GM19035 (cell line): ENCODE results near the gene AP2A2.
A peak's percentile ranks its signal among the peaks of the same experiment; 100 is the strongest.

ENCODE experiments used
- ATAC-seq: cut with Tn5 transposase; IDR thresholded peaks from one replicate; pipeline ENCODE4 v1.9.1; 2021; ENCODE audit not compliant: unreplicated experiment

The AP2A2 gene

DNA sequence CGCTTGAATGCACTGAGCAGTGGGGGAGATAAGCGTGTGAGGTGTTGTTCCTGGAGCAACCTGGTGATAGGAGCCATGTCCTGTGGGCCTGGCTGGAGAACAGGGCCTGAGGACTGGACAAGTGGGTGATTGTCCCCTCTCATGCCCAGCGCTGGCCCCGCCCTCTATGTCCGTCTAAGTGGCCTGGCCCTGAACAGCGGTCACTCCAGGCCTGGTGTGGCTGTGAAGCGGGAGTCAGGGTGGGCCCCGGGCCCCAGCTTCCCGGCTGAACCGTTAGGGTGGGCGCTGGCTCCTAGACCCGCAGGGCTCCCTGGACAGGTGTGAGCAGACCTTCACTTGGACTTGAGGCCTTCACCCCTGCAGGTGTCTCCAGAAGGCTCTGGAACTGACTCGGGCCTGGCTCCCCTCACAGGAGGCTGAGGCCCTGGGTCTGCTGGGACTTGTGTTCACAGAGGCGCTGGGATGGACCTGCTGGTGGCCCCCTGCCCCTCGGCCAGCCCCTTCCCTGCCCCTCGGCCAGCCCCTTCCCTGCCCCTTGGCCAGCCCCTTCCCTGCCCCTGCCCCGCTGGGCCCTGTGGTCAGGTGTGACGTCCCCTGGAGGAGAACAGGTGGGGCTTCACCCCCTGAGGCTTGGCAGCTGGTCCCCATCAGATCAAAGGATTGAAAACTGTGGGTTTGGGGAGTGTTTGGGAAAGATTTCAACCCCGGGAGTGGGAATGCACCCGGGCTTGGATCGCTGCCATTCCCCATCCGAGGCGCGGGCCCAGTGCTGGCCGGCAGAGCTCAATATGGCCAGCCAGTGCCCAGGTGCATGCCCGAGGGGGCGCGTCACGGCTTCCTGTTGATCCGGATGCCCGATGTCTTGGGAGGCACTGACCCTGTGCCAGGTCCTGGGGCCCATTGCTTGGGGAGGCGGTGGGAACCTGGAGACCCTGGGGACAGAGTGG, 114.1 kb downstream of the AP2A2 start:
- no peak for ATAC-seq

DNA sequence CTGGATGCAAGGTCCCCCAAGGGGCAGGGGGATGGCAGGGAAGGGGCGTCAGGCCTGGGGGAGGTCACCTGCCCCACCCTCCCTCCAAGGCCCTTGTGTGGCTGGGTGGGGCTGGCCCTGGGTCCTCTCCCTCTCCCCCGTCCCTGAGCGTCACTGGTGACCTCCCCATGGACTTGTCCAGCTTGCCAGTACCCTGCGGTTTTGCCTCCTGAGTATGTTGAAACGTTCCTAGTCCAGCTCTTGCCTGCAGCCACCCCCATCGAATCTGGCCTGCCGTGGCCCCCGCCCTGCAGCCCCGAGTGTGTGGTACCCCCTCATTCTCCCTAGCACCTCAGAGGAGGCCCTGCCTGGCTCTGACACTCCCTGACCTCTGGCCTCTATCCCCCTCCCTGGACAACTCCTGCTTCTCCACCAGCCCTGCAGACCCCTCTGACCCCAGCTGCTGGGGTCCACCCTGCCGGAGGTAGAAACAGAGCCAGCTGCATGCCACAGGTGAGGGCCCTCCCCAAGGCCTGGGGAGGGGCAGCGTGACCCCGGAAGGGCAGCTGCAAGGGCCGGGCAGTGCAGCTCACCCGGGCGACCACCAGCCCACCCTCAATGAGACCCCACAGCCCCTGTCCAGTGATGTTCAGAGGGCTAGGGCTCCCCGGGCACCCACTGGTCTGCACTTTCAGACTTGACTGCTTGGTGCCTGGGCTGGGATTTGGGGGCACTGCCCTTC, 114.9 kb downstream of the AP2A2 start:
- no peak for ATAC-seq

- no peak for ATAC-seq
Observed at GRCh38 chr11:1041149-1041467, 115.4 kb downstream of the AP2A2 start.

DNA sequence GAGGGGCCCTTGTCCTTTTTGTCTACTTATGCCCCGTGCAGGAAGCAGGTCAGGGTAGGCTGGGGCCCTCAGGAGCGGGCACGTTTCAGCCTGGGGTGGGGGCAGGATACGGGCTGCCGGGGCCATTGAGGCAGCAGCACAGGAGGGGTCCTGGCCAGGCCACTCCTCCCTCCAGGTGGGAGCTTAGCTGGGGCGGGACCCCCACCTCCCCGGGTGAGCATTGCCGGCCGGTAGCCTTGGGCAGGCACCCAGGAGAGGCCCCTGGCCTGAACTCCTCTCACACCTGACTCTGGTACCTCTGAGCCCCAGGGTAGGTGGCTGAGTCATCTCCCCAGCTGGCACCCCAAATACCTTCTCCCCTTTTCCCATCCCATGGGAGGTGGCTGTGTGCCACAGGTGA, 115.8 kb downstream of the AP2A2 start:
- ATAC-seq: no peak

DNA sequence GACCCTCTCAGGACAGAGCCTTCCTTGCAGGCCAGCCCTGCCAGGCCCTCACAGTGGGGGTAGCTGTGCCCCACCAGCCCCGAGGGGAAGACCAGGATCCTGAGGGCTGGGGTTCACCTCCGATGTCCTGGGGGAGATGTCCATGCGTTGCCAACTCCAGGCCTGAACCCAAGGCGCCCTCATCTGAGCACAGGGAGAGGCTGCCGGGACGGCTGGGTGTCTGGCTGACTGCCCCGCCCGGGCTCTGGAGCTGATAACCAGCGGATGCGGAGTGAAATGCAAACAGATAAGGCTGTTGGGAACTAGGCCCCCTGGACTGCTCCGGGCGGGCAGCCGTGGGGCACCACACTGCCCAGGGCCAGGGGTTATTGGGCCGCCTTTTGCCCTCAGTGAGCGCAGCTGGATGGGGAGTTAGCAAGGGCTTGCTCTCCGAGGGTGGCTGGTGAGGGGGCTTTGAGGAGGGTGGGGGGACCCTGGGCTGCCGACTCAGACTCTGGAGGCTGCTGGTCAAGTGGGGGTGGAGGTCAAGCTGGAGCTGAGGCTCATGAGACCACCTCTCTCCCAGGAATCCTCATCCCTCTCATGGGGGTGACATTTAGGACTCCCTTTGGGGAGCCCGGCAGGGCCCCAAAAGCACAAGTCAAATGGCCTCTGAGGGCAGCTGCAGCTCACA, 116.4 kb downstream of the AP2A2 start:
- ATAC-seq: no peak

GRCh38 chr11:1042626-1043562, 117.2 kb downstream of the AP2A2 start:
- no peak for ATAC-seq

DNA sequence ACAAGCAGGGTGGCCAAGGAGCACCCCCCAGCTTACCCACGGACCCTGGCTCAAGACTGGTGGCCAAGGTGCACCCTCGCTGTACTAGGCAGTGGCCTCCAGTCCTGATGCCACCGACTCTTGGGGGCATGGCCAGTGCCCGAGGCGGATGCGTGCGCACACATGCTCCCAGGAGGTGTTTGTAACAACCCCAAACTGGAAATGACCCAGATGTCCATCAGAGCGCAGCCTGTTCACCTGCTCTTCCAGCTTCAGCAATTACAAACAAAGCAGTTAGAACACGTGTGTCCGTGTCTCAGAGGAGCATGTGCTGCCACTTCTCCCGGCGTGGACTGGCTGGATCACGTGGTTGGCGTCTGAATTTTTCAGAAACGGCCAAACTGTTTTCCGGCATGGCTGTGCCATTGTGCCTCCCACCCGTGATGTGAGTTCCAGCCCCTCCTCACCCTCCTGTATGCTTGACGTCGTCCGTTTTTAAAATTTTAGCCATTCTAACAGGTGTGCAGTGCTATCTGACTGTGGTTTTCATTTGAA, 118.0 kb downstream of the AP2A2 start:
- no peak for ATAC-seq

DNA sequence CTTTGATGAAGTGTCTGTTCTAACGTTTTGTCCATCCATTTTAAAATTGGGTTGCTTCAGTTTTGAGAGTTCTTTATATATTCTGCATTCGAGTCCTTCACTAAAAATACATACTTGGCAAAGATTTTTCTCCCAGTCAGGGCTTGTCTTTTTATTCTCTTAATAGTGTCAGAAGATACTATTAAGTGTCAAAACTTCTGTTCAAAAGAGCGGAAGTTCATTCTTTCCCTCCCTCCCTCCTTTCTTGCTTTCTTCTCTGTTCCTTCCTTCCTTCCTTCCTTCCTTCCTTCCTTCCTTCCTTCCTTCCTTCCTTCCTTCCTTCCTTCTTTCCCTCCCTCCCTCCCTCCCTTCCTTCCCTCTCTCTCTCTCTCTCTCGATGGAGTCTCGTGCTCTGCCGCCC, 118.5 kb downstream of the AP2A2 start:
- ATAC-seq: no peak

DNA sequence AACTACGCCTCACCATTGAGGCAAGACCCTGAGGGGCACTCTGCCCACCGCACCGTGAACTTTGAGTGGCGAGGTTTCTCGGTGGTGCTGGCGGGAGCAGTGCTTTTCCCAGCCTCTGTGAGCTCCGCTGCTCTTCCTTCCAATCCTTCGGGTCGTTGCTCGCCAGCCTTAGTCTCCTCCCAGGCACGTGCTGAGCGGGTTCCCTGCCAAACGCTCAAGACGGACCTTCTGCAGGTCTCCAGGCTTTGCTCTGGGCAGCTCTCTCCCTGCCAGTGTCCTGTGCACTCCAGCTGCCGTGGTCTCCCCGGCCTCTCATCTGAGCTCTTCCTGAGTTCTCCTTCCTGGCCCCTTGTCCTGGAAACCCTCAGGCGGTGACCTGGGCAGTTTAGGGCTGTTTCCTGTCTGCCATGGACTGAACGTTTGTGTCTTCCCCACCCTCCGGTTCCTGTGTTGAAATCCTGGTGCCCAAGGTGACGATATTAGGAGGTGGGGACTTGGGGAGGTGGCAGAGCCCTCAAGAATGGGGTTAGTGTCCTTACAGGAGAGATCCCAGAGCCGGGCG, 122.0 kb downstream of the AP2A2 start:
- ATAC-seq: no peak

GRCh38 chr11:1048375-1049070, 122.9 kb downstream of the AP2A2 start:
- ATAC-seq: no peak

DNA sequence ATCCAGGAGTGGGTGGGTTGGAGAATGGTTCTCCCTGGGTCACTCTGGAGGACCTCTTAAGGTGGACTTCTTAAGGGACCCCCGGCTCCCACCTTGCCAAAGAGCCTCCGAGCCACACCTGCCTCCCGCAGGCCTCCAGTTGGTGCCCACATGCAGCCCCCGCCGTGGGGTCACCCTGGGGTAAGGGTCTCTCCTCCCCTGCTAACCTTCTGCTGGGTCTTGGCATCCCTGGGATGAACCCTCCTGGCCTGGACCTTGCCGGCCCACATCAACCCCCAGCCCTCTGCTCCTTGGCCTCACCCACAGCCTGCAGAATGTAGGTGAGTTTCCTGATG, 123.4 kb downstream of the AP2A2 start:
- no peak for ATAC-seq

DNA sequence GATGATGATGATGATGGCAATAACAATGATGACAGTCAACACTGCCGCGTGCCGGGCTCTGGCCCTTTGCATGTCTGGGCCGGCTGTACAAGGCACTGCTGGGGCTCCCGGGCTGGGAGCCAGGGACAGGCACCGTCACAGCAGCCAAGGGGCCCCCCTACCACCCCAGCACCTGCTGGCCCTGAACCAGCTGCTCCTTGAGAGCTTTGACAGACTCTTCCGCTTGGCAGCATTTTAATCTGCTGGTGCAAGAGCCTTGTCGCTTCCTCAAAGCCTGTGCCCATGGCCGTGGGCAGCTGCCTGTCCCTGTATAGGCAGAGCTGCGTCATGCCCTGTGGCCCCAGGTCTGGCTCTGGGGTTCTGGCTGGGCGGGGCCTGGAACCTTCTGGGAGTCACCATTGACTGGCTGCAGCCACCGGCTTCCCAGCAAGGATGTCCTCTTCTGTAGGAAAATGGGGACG, 123.8 kb downstream of the AP2A2 start:
- ATAC-seq: no peak

- no peak for ATAC-seq
Observed at GRCh38 chr11:1049911-1050580, 124.4 kb downstream of the AP2A2 start.

DNA sequence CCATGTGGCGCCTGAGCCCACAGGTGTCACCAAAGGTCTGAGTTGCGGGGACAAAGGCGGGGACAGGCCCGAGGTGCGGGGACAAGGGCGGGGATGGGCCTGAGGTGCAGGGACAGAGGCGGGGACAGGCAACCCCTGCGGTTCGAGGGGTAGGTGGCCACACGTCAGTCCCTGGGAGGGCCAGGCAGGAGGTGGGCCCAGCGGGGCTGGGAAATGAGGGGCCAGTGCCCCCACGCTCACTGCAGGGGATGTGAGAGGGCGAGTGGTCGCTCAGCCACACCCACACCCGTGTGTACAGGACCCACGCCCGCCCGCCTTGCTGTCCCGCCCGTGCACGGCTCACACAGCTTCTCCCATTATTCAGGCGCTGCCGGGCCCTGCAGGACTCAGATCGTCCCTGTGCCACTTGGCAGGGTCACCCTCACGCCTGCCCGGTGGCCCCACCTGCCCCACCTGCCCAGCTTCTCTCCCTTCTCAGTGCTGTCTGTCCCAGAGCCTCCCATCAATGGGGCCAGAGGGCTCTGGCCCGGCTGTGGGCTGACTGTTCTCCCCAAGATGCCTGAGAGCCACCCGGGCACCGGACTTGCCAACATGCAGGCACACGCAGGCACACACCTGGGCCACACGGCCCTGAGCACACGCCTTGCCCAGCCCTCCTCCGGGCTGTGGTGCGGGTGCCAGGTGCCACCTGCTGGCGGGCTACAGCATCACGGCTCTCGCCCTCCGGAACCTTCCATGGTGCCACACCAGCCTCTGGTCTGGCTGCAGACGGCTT, 125.1 kb downstream of the AP2A2 start:
- peak; percentile 56 for ATAC-seq

DNA sequence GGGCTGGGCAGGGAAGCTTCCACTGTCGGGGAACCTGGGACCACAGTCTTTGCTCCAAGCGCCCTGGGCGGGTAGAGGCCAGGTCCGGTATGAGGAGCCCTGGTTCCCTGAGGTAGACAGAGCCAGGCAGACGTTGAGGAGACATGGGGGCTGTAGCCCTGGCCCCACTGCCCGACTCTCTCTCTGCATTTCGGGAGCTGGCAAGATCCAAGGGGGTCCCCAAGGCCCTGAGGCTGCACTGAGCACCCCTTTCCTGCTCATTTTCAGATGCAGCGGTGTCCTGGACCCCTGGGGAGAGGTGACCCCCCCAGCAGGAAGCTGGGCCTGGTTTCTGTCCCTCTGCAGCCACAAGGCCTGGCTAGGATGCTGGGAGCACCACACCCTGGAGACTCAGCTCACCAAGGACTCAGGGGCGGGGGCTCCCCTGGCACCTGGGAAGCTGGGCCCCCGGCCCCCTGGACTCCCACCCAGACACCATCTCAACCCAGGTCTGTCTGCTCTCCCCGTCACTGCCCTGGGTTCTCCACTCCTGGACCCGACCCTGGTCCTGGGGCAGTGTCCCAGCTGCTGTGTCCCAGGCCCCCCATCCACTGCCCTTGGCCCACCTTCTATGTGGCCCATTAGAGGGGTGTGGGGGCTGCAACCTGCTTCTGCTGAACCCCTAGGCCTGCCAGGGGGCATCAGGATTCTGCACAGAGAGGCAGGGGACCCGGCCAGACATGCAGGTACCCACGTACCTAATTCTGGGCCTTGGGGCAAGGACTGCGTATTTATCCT, 125.9 kb downstream of the AP2A2 start:
- ATAC-seq: no peak

DNA sequence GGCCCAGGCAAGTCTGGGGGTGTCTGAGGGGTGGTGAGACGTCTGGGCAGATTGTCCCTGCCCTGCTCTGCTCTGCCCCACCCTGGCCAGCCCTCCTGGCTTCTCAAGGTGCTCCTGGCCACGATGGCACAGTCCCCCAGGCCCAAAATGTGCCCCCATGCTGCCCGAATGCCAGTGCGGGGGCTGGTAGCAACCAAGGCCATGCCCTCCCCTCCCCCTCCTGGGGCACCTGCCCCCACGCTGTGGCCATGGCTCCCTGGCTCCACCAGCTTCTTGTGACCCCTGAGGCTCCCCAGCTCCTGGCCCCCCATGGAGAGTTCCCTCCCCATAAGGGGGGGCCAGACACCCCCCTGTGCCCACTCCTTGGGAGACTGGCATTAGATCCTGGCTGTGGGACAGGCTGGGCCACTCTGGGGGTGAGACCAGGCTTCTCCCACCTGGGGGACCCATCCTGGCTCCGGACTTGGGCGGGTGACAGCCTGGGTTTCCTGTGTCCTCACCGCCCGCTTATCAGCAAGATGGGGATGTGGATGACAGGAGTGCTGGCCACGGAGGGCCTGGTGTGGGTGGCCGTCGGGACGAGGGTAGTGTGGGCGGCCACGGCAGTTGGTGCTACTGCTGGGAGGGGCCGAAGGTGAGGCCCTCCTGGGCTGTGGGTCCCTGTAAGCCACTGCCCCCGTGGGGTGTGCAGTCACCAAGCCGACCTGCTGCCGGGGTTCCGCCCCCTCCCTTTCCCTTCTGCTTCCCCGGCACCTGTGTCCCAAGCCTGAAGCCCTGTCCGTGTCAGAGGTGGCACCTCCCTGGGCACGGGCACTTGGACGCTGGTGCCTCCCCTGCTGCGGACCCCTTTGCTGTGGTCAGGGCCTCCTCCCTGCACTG, 126.7 kb downstream of the AP2A2 start:
- ATAC-seq: no peak
